GM12878 (cell line): ENCODE measurements around the gene TECR. TPM values are rescaled to one million over a fixed set of nuclear protein-coding genes. Genes with fewer than 3 reads are reported as not detected.

Source experiments
- BACH1 ChIP-seq: fragments of 450-650 bp; IDR thresholded peaks from 2 replicates; pipeline ENCODE4 v1.6.1; 2017; ENCODE audit warnings: mild to moderate bottlenecking, borderline replicate concordance
- BCL11A ChIP-seq: IDR thresholded peaks from 2 replicates; pipeline ENCODE4 v1.6.1; 2011; ENCODE audit warnings: low read depth, low read length
- BCL3 ChIP-seq: IDR thresholded peaks from 2 replicates; pipeline ENCODE4 v1.6.1; 2011; ENCODE audit warnings: borderline replicate concordance, low read depth, mild to moderate bottlenecking, moderate library complexity, low read length; ENCODE audit not compliant: insufficient read depth, poor library complexity, severe bottlenecking
- BCLAF1 ChIP-seq: fragments of 450-650 bp; IDR thresholded peaks from 2 replicates; pipeline ENCODE4 v1.6.1; 2017; ENCODE audit warnings: antibody characterized with exemption, mild to moderate bottlenecking, moderate library complexity
- CTCF ChIP-seq, 3 experiments: IDR thresholded peaks in 2 of 3; conservative IDR thresholded peaks in 1 of 3; 2 replicates each; pipeline ENCODE4 v1.5.1; 2011; ENCODE audit warnings: low read depth in 3 of 3, low read length in 3 of 3, mild to moderate bottlenecking in 3 of 3, control low read depth in 2 of 3, moderate library complexity in 2 of 3, inconsistent platforms in 1 of 3, mixed read lengths in 1 of 3; ENCODE audit not compliant: control insufficient read depth in 2 of 3, insufficient read depth in 1 of 3; ENCODE audit errors: extremely low read depth in 1 of 3
- FOXM1 ChIP-seq: IDR thresholded peaks from 2 replicates; pipeline ENCODE4 v1.6.1; 2012; ENCODE audit warnings: low read depth, mild to moderate bottlenecking, inconsistent platforms, low read length, moderate library complexity
- IKZF1 ChIP-seq: fragments of 450-650 bp; conservative IDR thresholded peaks from 2 replicates; pipeline ENCODE4 v1.6.1; 2017; ENCODE audit warnings: antibody characterized with exemption, mild to moderate bottlenecking
- LARP7 ChIP-seq: fragments of 450-650 bp; IDR thresholded peaks from 2 replicates; pipeline ENCODE4 v1.6.1; 2017; ENCODE audit warnings: mild to moderate bottlenecking
- MAX ChIP-seq: IDR thresholded peaks from 2 replicates; pipeline ENCODE4 v1.6.1; 2012; ENCODE audit warnings: low read depth, low read length, improper control_type of control experiment
- MEF2A ChIP-seq: IDR thresholded peaks from 2 replicates; pipeline ENCODE4 v1.6.1; 2011; ENCODE audit warnings: low read depth, mild to moderate bottlenecking, low read length, moderate library complexity; ENCODE audit not compliant: insufficient read depth
- MTA2 ChIP-seq: fragments of 450-650 bp; IDR thresholded peaks from 2 replicates; pipeline ENCODE4 v1.6.1; 2016; ENCODE audit warnings: low read depth, mild to moderate bottlenecking, moderate library complexity
- NBN ChIP-seq: fragments of 450-650 bp; IDR thresholded peaks from 2 replicates; pipeline ENCODE4 v1.6.1; 2016
- NFIC ChIP-seq: IDR thresholded peaks from 2 replicates; pipeline ENCODE4 v1.6.1; 2012; ENCODE audit warnings: low read depth, mild to moderate bottlenecking, inconsistent platforms, low read length, moderate library complexity
- PBX3 ChIP-seq: IDR thresholded peaks from 2 replicates; pipeline ENCODE4 v1.6.1; 2011; ENCODE audit warnings: mild to moderate bottlenecking, low read depth, low read length, moderate library complexity; ENCODE audit not compliant: insufficient replicate concordance
- PML ChIP-seq: IDR thresholded peaks from 2 replicates; pipeline ENCODE4 v1.6.1; 2012; ENCODE audit warnings: low read length, inconsistent platforms
- RCOR1 ChIP-seq: conservative IDR thresholded peaks from 2 replicates; pipeline ENCODE4 v1.6.1; 2012; ENCODE audit warnings: low read depth, low read length, improper control_type of control experiment
- RELB ChIP-seq: fragments of 450-650 bp; IDR thresholded peaks from 2 replicates; pipeline ENCODE4 v1.6.1; 2017; ENCODE audit warnings: low read depth, mild to moderate bottlenecking, moderate library complexity
- RUNX3 ChIP-seq: IDR thresholded peaks from 2 replicates; pipeline ENCODE4 v1.6.1; 2012; ENCODE audit warnings: low read length, inconsistent platforms
- TCF12 ChIP-seq: IDR thresholded peaks from 2 replicates; pipeline ENCODE4 v1.6.1; 2011; ENCODE audit warnings: low read depth, mild to moderate bottlenecking, low read length
- polyA plus RNA-seq, 11 experiments: library from polyadenylated mRNA; depleted of rRNA in 4 of 11; unstranded in 6 of 11; stranded (reverse) in 5 of 11; fragments of >200 nt; fragmentation: Nextera tagmentation in 4 of 11; fragmentation: Illumina TruSeq in 1 of 11; extraction: Ambion mirVana in 4 of 11; extraction: Trizol in 1 of 11; gene quantifications; 1 replicate in 1 of 11; 2 replicates in 10 of 11; pipeline versions ENCODE4 v1.2.1 to v1.2.3, GENCODE V29; 2011 to 2016; ENCODE audit warnings: inconsistent platforms in 2 of 11, missing spikeins in 2 of 11, low read depth in 1 of 11
- total RNA-seq, 4 experiments: library from RNA; depleted of rRNA in 3 of 4; stranded (reverse); fragments of >200 nt in 3 of 4; fragmentation: Illumina TruSeq in 1 of 4; extraction: Trizol in 1 of 4; gene quantifications; 2 replicates each; pipeline versions ENCODE4 v1.2.1 to v1.2.3, GENCODE V29; 2013 to 2021

Gene TECR
- total and polyA plus RNA-seq, 10 of the 15 experiments (the other 5 are each of a cell fraction or from before 2014, with no cell fraction given): 9.6 to 157 (median 64.2) TPM

GRCh38 chr19:14614099-14614412 lies 84.7 kb downstream of the TECR start (continued):
- TF ChIP-seq RCOR1 (no peak), BCL11A (peak; percentile 56; the same call in 1 of the 2 replicates), MEF2A (no peak), CTCF (IDR thresholded peaks at IDR 0.05 in 2 of 3, conservative IDR thresholded peaks at IDR 0.05 in 1 of 3; ENCODE audit: control insufficient read depth in 2 of 3, extremely low read depth in 1 of 3, insufficient read depth in 1 of 3, low read depth in 3 of 3, low read length in 3 of 3) (no peak), BACH1 (peak; percentile 25; the same call in 1 of the 2 replicates), LARP7 (0 out of 2 replicates have a peak, but pooled peaks have one; percentile 1), MAX (no peak), NBN (0 out of 2 replicates have a peak, but pooled peaks have one; percentile 57), FOXM1 (peak; percentile 69; the same call in 1 of the 2 replicates), RELB (peak; percentile 64; the same call in 1 of the 2 replicates), BCL3 (peak; percentile 58), NFIC (peak; percentile 51; the same call in 1 of the 2 replicates), MTA2 (peak; percentile 79), PML (no peak; the same call in 1 of the 2 replicates), IKZF1 (peak; percentile 84), RUNX3 (peak; percentile 83), TCF12 (peak; percentile 70; the same call in 1 of the 2 replicates), BCLAF1 (no peak), PBX3 (no peak)
